GM12878 (cell line): ENCODE data around the gene FBXL7. TPM values are rescaled to one million over a fixed set of nuclear protein-coding genes. Genes with fewer than 3 reads are reported as not detected.

Experiments used
- BMI1 ChIP-seq: fragments of 450-650 bp; IDR thresholded peaks from 2 replicates; pipeline ENCODE4 v1.6.1; 2016; ENCODE audit warnings: mild to moderate bottlenecking, moderate library complexity, borderline replicate concordance
- BRCA1 ChIP-seq: IDR thresholded peaks from 2 replicates; pipeline ENCODE4 v1.6.1; 2011; ENCODE audit warnings: low read depth, low read length, improper control_type of control experiment
- FOXK2 ChIP-seq: fragments of 450-650 bp; IDR thresholded peaks from 2 replicates; pipeline ENCODE4 v1.6.1; 2017; ENCODE audit warnings: mild to moderate bottlenecking, moderate library complexity
- JUND ChIP-seq: IDR thresholded peaks from 2 replicates; pipeline ENCODE4 v1.6.1; 2012; ENCODE audit warnings: low read depth, mild to moderate bottlenecking, low read length, improper control_type of control experiment, moderate library complexity
- MTA2 ChIP-seq: fragments of 450-650 bp; IDR thresholded peaks from 2 replicates; pipeline ENCODE4 v1.6.1; 2016; ENCODE audit warnings: low read depth, mild to moderate bottlenecking, moderate library complexity
- POU2F2 ChIP-seq: IDR thresholded peaks from 3 replicates; pipeline ENCODE4 v1.6.1; 2011; ENCODE audit warnings: low read depth, mild to moderate bottlenecking, low read length, borderline replicate concordance
- RAD51 ChIP-seq: fragments of 450-650 bp; IDR thresholded peaks from 2 replicates; pipeline ENCODE4 v1.6.1; 2016; ENCODE audit warnings: moderate library complexity, mild to moderate bottlenecking, inconsistent platforms
- YBX1 ChIP-seq: fragments of 450-650 bp; IDR thresholded peaks from 2 replicates; pipeline ENCODE4 v1.6.1; 2016; ENCODE audit warnings: antibody characterized with exemption
- ZNF217 ChIP-seq: fragments of 450-650 bp; IDR thresholded peaks from 2 replicates; pipeline ENCODE4 v1.6.1; 2017; ENCODE audit warnings: antibody characterized with exemption, mild to moderate bottlenecking
- ZNF384 ChIP-seq: IDR thresholded peaks from 2 replicates; pipeline ENCODE4 v1.6.1; 2012; ENCODE audit warnings: low read depth, mild to moderate bottlenecking, low read length, improper control_type of control experiment, borderline replicate concordance
- polyA plus RNA-seq, 11 experiments: library from polyadenylated mRNA; depleted of rRNA in 4 of 11; unstranded in 6 of 11; stranded (reverse) in 5 of 11; fragments of >200 nt; fragmentation: Nextera tagmentation in 4 of 11; fragmentation: Illumina TruSeq in 1 of 11; extraction: Ambion mirVana in 4 of 11; extraction: Trizol in 1 of 11; gene quantifications; 1 replicate in 1 of 11; 2 replicates in 10 of 11; pipeline versions ENCODE4 v1.2.1 to v1.2.3, GENCODE V29; 2011 to 2016; ENCODE audit warnings: inconsistent platforms in 2 of 11, missing spikeins in 2 of 11, low read depth in 1 of 11
- total RNA-seq, 4 experiments: library from RNA; depleted of rRNA in 3 of 4; stranded (reverse); fragments of >200 nt in 3 of 4; fragmentation: Illumina TruSeq in 1 of 4; extraction: Trizol in 1 of 4; gene quantifications; 2 replicates each; pipeline versions ENCODE4 v1.2.1 to v1.2.3, GENCODE V29; 2013 to 2021
- TF ChIP-seq, protein P1 (sequence below): fragments of 450-650 bp; IDR thresholded peaks from 2 replicates; pipeline ENCODE4 v1.6.1; 2017; ENCODE audit warnings: mild to moderate bottlenecking, moderate library complexity
- TF ChIP-seq, protein P2 (sequence below): fragments of 450-650 bp; IDR thresholded peaks from 2 replicates; pipeline ENCODE4 v1.6.1; 2017; ENCODE audit warnings: mild to moderate bottlenecking
- TF ChIP-seq, protein P3 (sequence below): fragments of 450-650 bp; IDR thresholded peaks from 2 replicates; pipeline ENCODE4 v1.6.1; 2018; ENCODE audit warnings: borderline replicate concordance, mild to moderate bottlenecking; ENCODE audit not compliant: partially characterized antibody
- TF ChIP-seq, protein P4 (sequence below): IDR thresholded peaks from 2 replicates; pipeline ENCODE4 v1.6.1; 2012; ENCODE audit warnings: low read depth, low read length, improper control_type of control experiment
- TF ChIP-seq, protein P5 (sequence below): IDR thresholded peaks from 2 replicates; pipeline ENCODE4 v1.6.1; 2011; ENCODE audit warnings: low read depth, low read length, improper control_type of control experiment, borderline replicate concordance

The FBXL7 gene
- total and polyA plus RNA-seq, 10 of the 15 experiments (the other 5 are each of a cell fraction or from before 2014, with no cell fraction given): 0.03 to 0.44 (median 0.16) TPM

DNA sequence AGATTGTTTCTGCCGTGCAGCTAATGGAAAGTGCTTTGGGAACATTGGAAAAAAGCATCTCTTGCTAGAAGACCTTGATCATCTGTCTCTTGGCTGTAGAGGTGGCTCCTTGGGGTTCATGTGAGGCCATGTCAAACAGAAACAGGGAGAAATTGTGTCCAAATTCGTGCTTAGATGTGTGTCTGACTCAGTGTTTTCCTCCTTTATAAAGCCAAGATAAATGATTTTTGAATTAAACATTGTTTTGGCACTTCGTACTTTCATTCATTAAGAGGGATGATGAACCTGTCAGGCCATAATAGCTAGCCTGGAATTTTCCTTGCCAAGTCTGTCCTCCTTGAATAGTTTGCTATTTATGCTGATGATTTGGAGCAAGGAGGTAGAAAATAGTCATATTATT is 143.8 kb downstream of the FBXL7 start (continued):
- TF ChIP-seq, protein P1, sequence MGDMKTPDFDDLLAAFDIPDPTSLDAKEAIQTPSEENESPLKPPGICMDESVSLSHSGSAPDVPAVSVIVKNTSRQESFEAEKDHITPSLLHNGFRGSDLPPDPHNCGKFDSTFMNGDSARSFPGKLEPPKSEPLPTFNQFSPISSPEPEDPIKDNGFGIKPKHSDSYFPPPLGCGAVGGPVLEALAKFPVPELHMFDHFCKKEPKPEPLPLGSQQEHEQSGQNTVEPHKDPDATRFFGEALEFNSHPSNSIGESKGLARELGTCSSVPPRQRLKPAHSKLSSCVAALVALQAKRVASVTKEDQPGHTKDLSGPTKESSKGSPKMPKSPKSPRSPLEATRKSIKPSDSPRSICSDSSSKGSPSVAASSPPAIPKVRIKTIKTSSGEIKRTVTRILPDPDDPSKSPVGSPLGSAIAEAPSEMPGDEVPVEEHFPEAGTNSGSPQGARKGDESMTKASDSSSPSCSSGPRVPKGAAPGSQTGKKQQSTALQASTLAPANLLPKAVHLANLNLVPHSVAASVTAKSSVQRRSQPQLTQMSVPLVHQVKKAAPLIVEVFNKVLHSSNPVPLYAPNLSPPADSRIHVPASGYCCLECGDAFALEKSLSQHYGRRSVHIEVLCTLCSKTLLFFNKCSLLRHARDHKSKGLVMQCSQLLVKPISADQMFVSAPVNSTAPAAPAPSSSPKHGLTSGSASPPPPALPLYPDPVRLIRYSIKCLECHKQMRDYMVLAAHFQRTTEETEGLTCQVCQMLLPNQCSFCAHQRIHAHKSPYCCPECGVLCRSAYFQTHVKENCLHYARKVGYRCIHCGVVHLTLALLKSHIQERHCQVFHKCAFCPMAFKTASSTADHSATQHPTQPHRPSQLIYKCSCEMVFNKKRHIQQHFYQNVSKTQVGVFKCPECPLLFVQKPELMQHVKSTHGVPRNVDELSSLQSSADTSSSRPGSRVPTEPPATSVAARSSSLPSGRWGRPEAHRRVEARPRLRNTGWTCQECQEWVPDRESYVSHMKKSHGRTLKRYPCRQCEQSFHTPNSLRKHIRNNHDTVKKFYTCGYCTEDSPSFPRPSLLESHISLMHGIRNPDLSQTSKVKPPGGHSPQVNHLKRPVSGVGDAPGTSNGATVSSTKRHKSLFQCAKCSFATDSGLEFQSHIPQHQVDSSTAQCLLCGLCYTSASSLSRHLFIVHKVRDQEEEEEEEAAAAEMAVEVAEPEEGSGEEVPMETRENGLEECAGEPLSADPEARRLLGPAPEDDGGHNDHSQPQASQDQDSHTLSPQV: no peak
- TF ChIP-seq FOXK2 (no peak), ZNF384 (no peak), JUND (no peak), BMI1 (no peak), YBX1 (no peak), RAD51 (no peak), BRCA1 (no peak), MTA2 (no peak), POU2F2 (no peak), ZNF217 (no peak)
- TF ChIP-seq, protein P2, sequence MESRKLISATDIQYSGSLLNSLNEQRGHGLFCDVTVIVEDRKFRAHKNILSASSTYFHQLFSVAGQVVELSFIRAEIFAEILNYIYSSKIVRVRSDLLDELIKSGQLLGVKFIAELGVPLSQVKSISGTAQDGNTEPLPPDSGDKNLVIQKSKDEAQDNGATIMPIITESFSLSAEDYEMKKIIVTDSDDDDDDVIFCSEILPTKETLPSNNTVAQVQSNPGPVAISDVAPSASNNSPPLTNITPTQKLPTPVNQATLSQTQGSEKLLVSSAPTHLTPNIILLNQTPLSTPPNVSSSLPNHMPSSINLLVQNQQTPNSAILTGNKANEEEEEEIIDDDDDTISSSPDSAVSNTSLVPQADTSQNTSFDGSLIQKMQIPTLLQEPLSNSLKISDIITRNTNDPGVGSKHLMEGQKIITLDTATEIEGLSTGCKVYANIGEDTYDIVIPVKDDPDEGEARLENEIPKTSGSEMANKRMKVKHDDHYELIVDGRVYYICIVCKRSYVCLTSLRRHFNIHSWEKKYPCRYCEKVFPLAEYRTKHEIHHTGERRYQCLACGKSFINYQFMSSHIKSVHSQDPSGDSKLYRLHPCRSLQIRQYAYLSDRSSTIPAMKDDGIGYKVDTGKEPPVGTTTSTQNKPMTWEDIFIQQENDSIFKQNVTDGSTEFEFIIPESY: no peak
- TF ChIP-seq, protein P3, sequence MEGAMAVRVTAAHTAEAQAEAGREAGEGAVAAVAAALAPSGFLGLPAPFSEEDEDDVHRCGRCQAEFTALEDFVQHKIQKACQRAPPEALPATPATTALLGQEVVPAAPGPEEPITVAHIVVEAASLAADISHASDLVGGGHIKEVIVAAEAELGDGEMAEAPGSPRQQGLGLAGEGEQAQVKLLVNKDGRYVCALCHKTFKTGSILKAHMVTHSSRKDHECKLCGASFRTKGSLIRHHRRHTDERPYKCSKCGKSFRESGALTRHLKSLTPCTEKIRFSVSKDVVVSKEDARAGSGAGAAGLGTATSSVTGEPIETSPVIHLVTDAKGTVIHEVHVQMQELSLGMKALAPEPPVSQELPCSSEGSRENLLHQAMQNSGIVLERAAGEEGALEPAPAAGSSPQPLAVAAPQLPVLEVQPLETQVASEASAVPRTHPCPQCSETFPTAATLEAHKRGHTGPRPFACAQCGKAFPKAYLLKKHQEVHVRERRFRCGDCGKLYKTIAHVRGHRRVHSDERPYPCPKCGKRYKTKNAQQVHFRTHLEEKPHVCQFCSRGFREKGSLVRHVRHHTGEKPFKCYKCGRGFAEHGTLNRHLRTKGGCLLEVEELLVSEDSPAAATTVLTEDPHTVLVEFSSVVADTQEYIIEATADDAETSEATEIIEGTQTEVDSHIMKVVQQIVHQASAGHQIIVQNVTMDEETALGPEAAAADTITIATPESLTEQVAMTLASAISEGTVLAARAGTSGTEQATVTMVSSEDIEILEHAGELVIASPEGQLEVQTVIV: no peak
- TF ChIP-seq, protein P4, sequence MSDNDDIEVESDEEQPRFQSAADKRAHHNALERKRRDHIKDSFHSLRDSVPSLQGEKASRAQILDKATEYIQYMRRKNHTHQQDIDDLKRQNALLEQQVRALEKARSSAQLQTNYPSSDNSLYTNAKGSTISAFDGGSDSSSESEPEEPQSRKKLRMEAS: no peak
- TF ChIP-seq, protein P5, sequence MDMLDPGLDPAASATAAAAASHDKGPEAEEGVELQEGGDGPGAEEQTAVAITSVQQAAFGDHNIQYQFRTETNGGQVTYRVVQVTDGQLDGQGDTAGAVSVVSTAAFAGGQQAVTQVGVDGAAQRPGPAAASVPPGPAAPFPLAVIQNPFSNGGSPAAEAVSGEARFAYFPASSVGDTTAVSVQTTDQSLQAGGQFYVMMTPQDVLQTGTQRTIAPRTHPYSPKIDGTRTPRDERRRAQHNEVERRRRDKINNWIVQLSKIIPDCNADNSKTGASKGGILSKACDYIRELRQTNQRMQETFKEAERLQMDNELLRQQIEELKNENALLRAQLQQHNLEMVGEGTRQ: no peak
